HG02885 (cell line): Measurements from ENCODE around the gene DCST1.
A peak's percentile ranks its signal among the peaks of the same experiment; 100 is the strongest.

Source experiments
- ATAC-seq: cut with Tn5 transposase; IDR thresholded peaks from one replicate; pipeline ENCODE4 v1.9.1; 2021; ENCODE audit warnings: mild to moderate bottlenecking; ENCODE audit not compliant: unreplicated experiment, poor library complexity

Gene DCST1

GRCh38 chr1:155012026-155012546 lies 21.5 kb upstream of the DCST1 start:
- no peak for ATAC-seq

GRCh38 chr1:155012776-155013602 lies 20.6 kb upstream of the DCST1 start:
- ATAC-seq: no peak

- ATAC-seq: no peak
Observed at GRCh38 chr1:155013632-155014031, 20.0 kb upstream of the DCST1 start.

GRCh38 chr1:155014709-155015508 lies 18.7 kb upstream of the DCST1 start:
- ATAC-seq: no peak

- no peak for ATAC-seq
Observed at GRCh38 chr1:155015527-155016230, 17.9 kb upstream of the DCST1 start.

- ATAC-seq: no peak
Observed at GRCh38 chr1:155016231-155016831, 17.3 kb upstream of the DCST1 start.

- peak; percentile 84 for ATAC-seq
Observed at GRCh38 chr1:155017041-155017945, 16.3 kb upstream of the DCST1 start.

GRCh38 chr1:155017946-155018316 lies 15.7 kb upstream of the DCST1 start:
- ATAC-seq: no peak

- ATAC-seq: no peak
Observed at GRCh38 chr1:155018617-155019348, 14.8 kb upstream of the DCST1 start.

- ATAC-seq: no peak
Observed at GRCh38 chr1:155019377-155020245, 14.0 kb upstream of the DCST1 start.

GRCh38 chr1:155022136-155022926 lies 11.3 kb upstream of the DCST1 start:
- ATAC-seq: no peak

GRCh38 chr1:155022927-155023236 lies 10.7 kb upstream of the DCST1 start:
- ATAC-seq: no peak

- ATAC-seq: no peak
Observed at GRCh38 chr1:155023627-155024026, 10.0 kb upstream of the DCST1 start.

GRCh38 chr1:155024315-155024714 lies 9.3 kb upstream of the DCST1 start:
- ATAC-seq: no peak

- no peak for ATAC-seq
Observed at GRCh38 chr1:155026154-155026553, 7.5 kb upstream of the DCST1 start.

- no peak for ATAC-seq
Observed at GRCh38 chr1:155026588-155026987, 7.0 kb upstream of the DCST1 start.
